PFSK-1 (cell line): Measurements from ENCODE around the gene TBKBP1.

Experiments
- FOXP2 ChIP-seq: optimal IDR thresholded peaks from 2 replicates; pipeline ENCODE3; 2011; ENCODE audit warnings: borderline replicate concordance, control low read depth, inconsistent platforms; ENCODE audit not compliant: insufficient read depth; ENCODE audit errors: extremely low read length, extremely low read depth
- POLR2AphosphoS5 ChIP-seq: IDR thresholded peaks from 2 replicates; pipeline ENCODE4 v1.6.1; 2012; ENCODE audit warnings: low read depth, mild to moderate bottlenecking, control low read depth, low read length, moderate library complexity
- REST ChIP-seq, 2 experiments: IDR thresholded peaks; 2 replicates each; pipeline versions ENCODE4 v1.6.1 to v1.8.0; 2011 to 2012; ENCODE audit warnings: low read depth in 2 of 2, low read length in 2 of 2, control low read depth in 1 of 2, inconsistent platforms in 1 of 2, mild to moderate bottlenecking in 1 of 2, moderate library complexity in 1 of 2; ENCODE audit not compliant: insufficient read depth in 1 of 2
- SIN3A ChIP-seq: IDR thresholded peaks from 2 replicates; pipeline ENCODE4 v1.6.1; 2012; ENCODE audit warnings: mild to moderate bottlenecking, low read length, moderate library complexity, borderline replicate concordance; ENCODE audit not compliant: insufficient read depth
- TAF1 ChIP-seq: IDR thresholded peaks from 2 replicates; pipeline ENCODE4 v1.6.1; 2012; ENCODE audit warnings: low read length, control low read depth, borderline replicate concordance; ENCODE audit not compliant: insufficient read depth

The TBKBP1 gene

GRCh38 chr17:47725446-47726111 lies 31.6 kb downstream of the TBKBP1 start:
- TF ChIP-seq REST (IDR thresholded peaks at IDR 0.05; ENCODE audit: insufficient read depth in 1 of 2, low read depth in 2 of 2, low read length in 2 of 2): peak; percentile 70 to 90; a peak in 3 of 4 replicates
- TF ChIP-seq TAF1: no peak
- TF ChIP-seq POLR2AphosphoS5: no peak

GRCh38 chr17:47726796-47727703 lies 33.1 kb downstream of the TBKBP1 start:
- TF ChIP-seq FOXP2: no peak
- TF ChIP-seq TAF1: no peak
- TF ChIP-seq POLR2AphosphoS5: no peak
- TF ChIP-seq SIN3A: no peak
- TF ChIP-seq REST (IDR thresholded peaks at IDR 0.05; ENCODE audit: insufficient read depth in 1 of 2, low read depth in 2 of 2, low read length in 2 of 2): no peak

GRCh38 chr17:47727704-47728036 lies 33.7 kb downstream of the TBKBP1 start:
- TF ChIP-seq TAF1 (no peak), POLR2AphosphoS5 (no peak), SIN3A (no peak), FOXP2 (no peak)

- no peak for TF ChIP-seq SIN3A
- no peak for TF ChIP-seq REST (IDR thresholded peaks at IDR 0.05; ENCODE audit: insufficient read depth in 1 of 2, low read depth in 2 of 2, low read length in 2 of 2)
- no peak for TF ChIP-seq POLR2AphosphoS5
- no peak for TF ChIP-seq FOXP2
- no peak for TF ChIP-seq TAF1
Observed at GRCh38 chr17:47728214-47728877, 34.4 kb downstream of the TBKBP1 start.

GRCh38 chr17:47729476-47729875 lies 35.5 kb downstream of the TBKBP1 start:
- TF ChIP-seq FOXP2 (no peak), POLR2AphosphoS5 (no peak), SIN3A (no peak), REST (IDR thresholded peaks at IDR 0.05; ENCODE audit: insufficient read depth in 1 of 2, low read depth in 2 of 2, low read length in 2 of 2) (no peak), TAF1 (no peak)
